ENCODE results near the gene FOXF1.
A peak's percentile ranks its signal among the peaks of the same experiment; 100 is the strongest.

The FOXF1 gene

GRCh38 chr16:86555704-86556075 lies 45.4 kb downstream of the FOXF1 start:
- Histone ChIP-seq H3K4me3 (ENCODE audit: low read depth, low read length) (peak overlapping the region; percentile 82), H3K4me2 (ENCODE audit: low read length) (peak overlapping the region; percentile 73), H3K9me3 (ENCODE audit: control insufficient read depth, low read length) (no peaks in the 10 kb centered on the region), H3K27me3 (ENCODE audit: control insufficient read depth, insufficient read depth, low read length) (no peaks in the 10 kb centered on the region), H2AFZ (peak overlapping the region; percentile 90), H3K4me1 (no peaks in the 10 kb centered on the region), H3K79me2 (no peaks in the 10 kb centered on the region), H3K36me3 (ENCODE audit: control insufficient read depth, insufficient read depth, low read length) (no peaks in the 10 kb centered on the region), H3K9ac (no peak overlapping the region), H3K27ac (peak overlapping the region; percentile 58)
- TF ChIP-seq CTCF (IDR thresholded peaks at IDR 0.05), result no peak

- Histone ChIP-seq H3K9ac (no peak overlapping the region), H3K27me3 (ENCODE audit: control insufficient read depth, insufficient read depth, low read length) (no peaks in the 10 kb centered on the region), H3K4me3 (ENCODE audit: low read depth, low read length) (no peak overlapping the region), H3K4me1 (no peaks in the 10 kb centered on the region), H3K9me3 (ENCODE audit: control insufficient read depth, low read length) (no peaks in the 10 kb centered on the region), H3K36me3 (ENCODE audit: control insufficient read depth, insufficient read depth, low read length) (no peaks in the 10 kb centered on the region), H3K79me2 (no peaks in the 10 kb centered on the region), H3K27ac (no peak overlapping the region), H3K4me2 (ENCODE audit: low read length) (no peak overlapping the region), H2AFZ (peak overlapping the region; percentile 33)
- no peak for TF ChIP-seq CTCF (IDR thresholded peaks at IDR 0.05)
These were observed 46.2 kb downstream of the FOXF1 start for GRCh38 chr16:86556576-86556975.

GRCh38 chr16:86557587-86557986 lies 47.3 kb downstream of the FOXF1 start:
- Histone ChIP-seq H3K9me3 (ENCODE audit: control insufficient read depth, low read length) (no peaks in the 10 kb centered on the region), H3K36me3 (ENCODE audit: control insufficient read depth, insufficient read depth, low read length) (no peaks in the 10 kb centered on the region), H3K27me3 (ENCODE audit: control insufficient read depth, insufficient read depth, low read length) (no peaks in the 10 kb centered on the region), H3K4me1 (no peaks in the 10 kb centered on the region), H3K79me2 (no peaks in the 10 kb centered on the region), H3K4me2 (ENCODE audit: low read length) (no peak overlapping the region), H2AFZ (no peak overlapping the region), H3K9ac (no peak overlapping the region), H3K27ac (no peak overlapping the region), H3K4me3 (ENCODE audit: low read depth, low read length) (no peak overlapping the region)
- TF ChIP-seq CTCF (IDR thresholded peaks at IDR 0.05), result no peak

- Histone ChIP-seq H3K79me2 (no peaks in the 10 kb centered on the region), H3K27me3 (ENCODE audit: control insufficient read depth, insufficient read depth, low read length) (no peaks in the 10 kb centered on the region), H3K36me3 (ENCODE audit: control insufficient read depth, insufficient read depth, low read length) (no peaks in the 10 kb centered on the region), H3K27ac (no peak overlapping the region), H2AFZ (no peak overlapping the region), H3K9me3 (ENCODE audit: control insufficient read depth, low read length) (no peaks in the 10 kb centered on the region), H3K4me1 (no peaks in the 10 kb centered on the region), H3K4me3 (ENCODE audit: low read depth, low read length) (no peak overlapping the region), H3K9ac (no peak overlapping the region), H3K4me2 (ENCODE audit: low read length) (no peak overlapping the region)
- TF ChIP-seq CTCF (IDR thresholded peaks at IDR 0.05), result no peak
These were observed 48.2 kb downstream of the FOXF1 start for GRCh38 chr16:86558355-86559193.

- Histone ChIP-seq H3K79me2 (no peaks in the 10 kb centered on the region), H3K9me3 (ENCODE audit: control insufficient read depth, low read length) (no peaks in the 10 kb centered on the region), H3K4me3 (ENCODE audit: low read depth, low read length) (no peak overlapping the region), H3K36me3 (ENCODE audit: control insufficient read depth, insufficient read depth, low read length) (no peaks in the 10 kb centered on the region), H3K27me3 (ENCODE audit: control insufficient read depth, insufficient read depth, low read length) (peaks cover 10% of the 10 kb centered on the region), H3K9ac (no peak overlapping the region), H3K27ac (no peak overlapping the region), H3K4me2 (ENCODE audit: low read length) (no peak overlapping the region), H3K4me1 (peaks cover 5% of the 10 kb centered on the region), H2AFZ (no peak overlapping the region)
- no peak for TF ChIP-seq CTCF (IDR thresholded peaks at IDR 0.05)
These were observed 49.5 kb downstream of the FOXF1 start for GRCh38 chr16:86559802-86560305.

Measured in parathyroid adenoma (tissue), 2 donors.